Motor neuron (in vitro differentiated cells): ENCODE data around the gene FGR. TPM values are rescaled to one million over a fixed set of nuclear protein-coding genes. Genes with fewer than 3 reads are reported as not detected.

ENCODE experiments used
- ATAC-seq, 8 experiments: fragments of 200-7000 bp; cut with Tn5 transposase; replicated peaks in 6 of 8; 2 replicates each; pipeline ENCODE4 v1.8.0; 2021; ENCODE audit warnings: mild to moderate bottlenecking in 8 of 8, moderate library complexity in 8 of 8
- H3K27ac ChIP-seq, 2 donors: fragments of 250-450 bp; sonication (Bioruptor Pico); 2 replicates each; pipeline ENCODE4 v1.9.0; 2021; ENCODE audit warnings: antibody characterized with exemption in 2 of 2, mild to moderate bottlenecking in 2 of 2, moderate library complexity in 1 of 2
- H3K4me1 ChIP-seq, 2 donors: fragments of 250-450 bp; sonication (Bioruptor Pico); replicated peaks in 1 of 2; 2 replicates each; pipeline ENCODE4 v1.6.1; 2021; ENCODE audit warnings: antibody characterized with exemption in 2 of 2, mild to moderate bottlenecking in 2 of 2, moderate library complexity in 1 of 2
- H3K4me3 ChIP-seq, 5 donors: fragments of 250-450 bp; sonication (Bioruptor Pico); 2 replicates each; pipeline ENCODE4 v1.9.0; 2021; ENCODE audit warnings: antibody characterized with exemption in 5 of 5, mild to moderate bottlenecking in 5 of 5, moderate library complexity in 4 of 5
- WGBS, 10 experiments: fragments of 450-650 bp; shearing (Covaris generic); methylation state at CpG; one replicate each; pipeline ENCODE4 v1.0.0; 2022; 5-methylcytosine and 5-hydroxymethylcytosine counted together
- in situ Hi-C, 9 experiments: fragments of 400-800 bp; cut with MboI; loops; one replicate each; pipeline ENCODE4 v1.15.0; 2021; ENCODE audit warnings: low sequenced_read_pairs in 9 of 9, low pct_unique_long_range_greater_than_20kb in 2 of 9; ENCODE audit not compliant: unreplicated experiment in 9 of 9
- total RNA-seq, 8 experiments: library from RNA; unstranded; fragments of 300-600 nt; gene quantifications; 2 replicates each; pipeline versions ENCODE4 v1.2.3 to v1.2.4, GENCODE V29; 2022

The FGR gene
- total RNA-seq, 8 experiments from 2014 or later: 0.08 to 0.71 (median 0.18) TPM; not detected in 3

GRCh38 chr1:27569506-27570291, 65.3 kb downstream of the FGR start:
- in situ Hi-C loops: no loop called here
- Histone ChIP-seq H3K4me1 (peaks cover 92 to 100% of the 10 kb centered on the region in 2 donors), H3K27ac (peak overlapping the region in 1 of 2 donors; percentile 15), H3K4me3 (no peak overlapping the region)
- WGBS, 10 experiments: 33 to 100% (median 52%) methylated on average over 1 to 8 of the region's 14 CpGs; no CpG with 5 or more reads in 3 of the 10 experiments
- ATAC-seq: no peak

- H3K27ac ChIP-seq: peak overlapping the region in 1 of 2 donors; percentile 15
- 0 to 100% (median 83%) methylated on average over 1 of the region's 3 CpGs; no CpG with 5 or more reads in 5 of the 10 experiments for WGBS, 10 experiments
- in situ Hi-C loops: no loop called here
- no peak overlapping the region for H3K4me3 ChIP-seq
- H3K4me1 ChIP-seq: peaks cover 90 to 100% of the 10 kb centered on the region in 2 donors
- ATAC-seq: peak in 1 of 8 experiments; percentile 3
Measured at GRCh38 chr1:27569088-27569460, 65.9 kb downstream of the FGR start.

- Histone ChIP-seq H3K4me3 (no peak overlapping the region), H3K27ac (peak overlapping the region in 1 of 2 donors; percentile 84), H3K4me1 (peaks cover 90 to 100% of the 10 kb centered on the region in 2 donors)
- WGBS, 10 experiments: 0 to 29% (median 20%) methylated on average over 1 to 16 of the region's 65 CpGs; no CpG with 5 or more reads in 6 of the 10 experiments
- in situ Hi-C loops: no loop called here
- peak; percentile 57 to 97 (median 74) for ATAC-seq
Measured at GRCh38 chr1:27568300-27569087, 66.5 kb downstream of the FGR start.

GRCh38 chr1:27567971-27568299, 67.0 kb downstream of the FGR start:
- Histone ChIP-seq H3K27ac (peak overlapping the region; percentile 39 to 84), H3K4me3 (no peak overlapping the region), H3K4me1 (peaks cover 86 to 99% of the 10 kb centered on the region in 2 donors)
- in situ Hi-C loops: no loop called here
- peak in 7 of 8 experiments; percentile 0 to 9 (median 5) for ATAC-seq
- WGBS, 10 experiments: 36 to 100% (median 80%) methylated on average over 1 to 3 of the region's 8 CpGs; no CpG with 5 or more reads in 3 of the 10 experiments

- WGBS, 10 experiments: 0 to 80% (median 11%) methylated on average over 2 to 9 of the region's 15 CpGs; no CpG with 5 or more reads in 6 of the 10 experiments
- in situ Hi-C loops: no loop called here
- ATAC-seq: peak in 5 of 8 experiments; percentile 50 to 61 (median 54)
- Histone ChIP-seq H3K4me1 (peaks cover 86 to 99% of the 10 kb centered on the region in 2 donors), H3K27ac (peak overlapping the region; percentile 39 to 84), H3K4me3 (no peak overlapping the region)
Measured at GRCh38 chr1:27567146-27567526, 67.8 kb downstream of the FGR start.

- peak in 5 of 8 experiments; percentile 18 to 46 (median 29) for ATAC-seq
- WGBS, 10 experiments: 0 to 65% (median 40%) methylated on average over 1 to 5 of the region's 13 CpGs; no CpG with 5 or more reads in 3 of the 10 experiments
- H3K27ac ChIP-seq: peak overlapping the region; percentile 39 to 84
- peaks cover 86 to 99% of the 10 kb centered on the region in 2 donors for H3K4me1 ChIP-seq
- in situ Hi-C loops: no loop called here
- no peak overlapping the region for H3K4me3 ChIP-seq
Measured at GRCh38 chr1:27566462-27567145, 68.4 kb downstream of the FGR start.

- Histone ChIP-seq H3K4me3 (no peak overlapping the region), H3K4me1 (peaks cover 86 to 99% of the 10 kb centered on the region in 2 donors), H3K27ac (peak overlapping the region in 1 of 2 donors; percentile 74)
- in situ Hi-C loops: no loop called here
- WGBS, 10 experiments: 77 to 94% (median 89%) methylated on average over 3 to 8 of the region's 26 CpGs; no CpG with 5 or more reads in 6 of the 10 experiments
- ATAC-seq: no peak
Measured at GRCh38 chr1:27564710-27565649, 70.0 kb downstream of the FGR start.

- Histone ChIP-seq H3K27ac (peak overlapping the region in 1 of 2 donors; percentile 21), H3K4me3 (no peak overlapping the region), H3K4me1 (peaks cover 82 to 95% of the 10 kb centered on the region in 2 donors)
- in situ Hi-C loops: no loop called here
- peak in 3 of 8 experiments; percentile 3 to 13 (median 6) for ATAC-seq
- WGBS, 10 experiments: 50 to 95% (median 85%) methylated on average over 1 to 8 of the region's 10 CpGs; no CpG with 5 or more reads in 5 of the 10 experiments
Measured at GRCh38 chr1:27563591-27564471, 71.2 kb downstream of the FGR start.

- Histone ChIP-seq H3K4me1 (peaks cover 77 to 89% of the 10 kb centered on the region in 2 donors), H3K4me3 (no peak overlapping the region), H3K27ac (peak overlapping the region in 1 of 2 donors; percentile 21)
- WGBS, 10 experiments: 50 to 83% (median 73%) methylated on average over 1 to 3 of the region's 4 CpGs; no CpG with 5 or more reads in 7 of the 10 experiments
- no peak for ATAC-seq
- in situ Hi-C loops: no loop called here
Measured at GRCh38 chr1:27563341-27563590, 71.7 kb downstream of the FGR start.

- H3K4me3 ChIP-seq: no peak overlapping the region
Measured at GRCh38 chr1:27562534-27563340, 72.2 kb downstream of the FGR start.

More at GRCh38 chr1:27562534-27563340, 72.2 kb downstream of the FGR start:
- Histone ChIP-seq H3K27ac (peak overlapping the region; percentile 71 to 82), H3K4me1 (peaks cover 71 to 86% of the 10 kb centered on the region in 2 donors)
- ATAC-seq: no peak
- in situ Hi-C loops: no loop called here
- WGBS, 10 experiments: 0 to 90% (median 73%) methylated on average over 1 to 13 of the region's 18 CpGs; no CpG with 5 or more reads in 4 of the 10 experiments
